DMS153 (cell line): ENCODE results near the gene ANAPC16.
"Not testable (repeated sequence)": the region's sequence is repeated elsewhere in the genome, so short reads cannot be mapped to it uniquely, and the experiment has no call there.

ENCODE experiments used
- DNase-seq: peaks from one replicate; lab custom pipeline; 2025; lab: John Stamatoyannopoulos, UW

ANAPC16 gene

DNA sequence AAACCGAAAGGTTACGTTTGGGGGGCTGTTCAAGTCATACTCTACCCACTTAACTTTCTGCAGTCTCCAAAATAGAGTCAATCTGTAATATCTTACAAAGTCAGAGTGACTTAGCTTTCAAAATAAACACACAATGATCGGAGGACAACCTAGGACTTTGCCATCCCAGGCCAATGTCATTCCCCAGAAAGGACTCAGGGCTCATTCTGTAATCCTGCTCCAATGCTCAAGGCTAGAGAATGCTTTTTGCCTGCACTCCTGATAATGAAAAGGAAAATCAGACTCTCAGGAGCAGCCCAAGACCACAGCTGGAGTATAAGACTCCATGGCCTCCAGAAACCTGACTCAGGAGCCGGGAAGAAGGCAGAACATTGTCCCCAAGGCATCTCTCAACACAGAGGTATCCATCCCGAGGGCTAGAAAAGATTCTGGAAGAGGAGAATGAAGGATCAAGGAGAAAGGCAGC, 28.8 kb downstream of the ANAPC16 start:
- DNase-seq: no peak

DNA sequence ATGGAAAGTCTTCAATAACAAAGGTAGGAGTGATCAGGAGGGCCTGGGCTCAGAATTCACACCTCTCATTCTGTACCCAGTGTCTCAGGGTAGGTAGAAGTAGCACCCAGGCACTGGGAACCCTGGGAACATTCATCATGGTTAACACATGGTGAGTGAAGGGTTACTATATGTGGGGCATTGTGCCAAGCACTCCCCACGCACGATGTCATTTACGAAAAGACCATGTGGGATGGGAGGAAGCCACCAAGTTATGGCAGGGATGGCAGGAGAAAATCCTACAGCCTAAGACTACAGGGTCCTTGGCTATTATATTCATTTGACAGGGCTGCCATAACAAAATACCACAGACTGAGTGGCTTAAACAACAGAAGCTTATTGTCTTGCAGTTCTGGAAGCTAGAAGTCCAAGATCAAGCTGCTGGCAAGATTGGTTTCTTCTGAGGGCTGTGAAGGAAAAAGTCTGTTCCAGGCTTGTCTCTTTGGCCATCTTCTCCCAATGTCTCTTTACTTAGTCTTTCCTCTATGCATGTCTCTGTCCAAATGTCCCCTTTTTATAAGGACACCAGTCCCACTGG, 30.2 kb downstream of the ANAPC16 start:
- DNase-seq: no peak

DNA sequence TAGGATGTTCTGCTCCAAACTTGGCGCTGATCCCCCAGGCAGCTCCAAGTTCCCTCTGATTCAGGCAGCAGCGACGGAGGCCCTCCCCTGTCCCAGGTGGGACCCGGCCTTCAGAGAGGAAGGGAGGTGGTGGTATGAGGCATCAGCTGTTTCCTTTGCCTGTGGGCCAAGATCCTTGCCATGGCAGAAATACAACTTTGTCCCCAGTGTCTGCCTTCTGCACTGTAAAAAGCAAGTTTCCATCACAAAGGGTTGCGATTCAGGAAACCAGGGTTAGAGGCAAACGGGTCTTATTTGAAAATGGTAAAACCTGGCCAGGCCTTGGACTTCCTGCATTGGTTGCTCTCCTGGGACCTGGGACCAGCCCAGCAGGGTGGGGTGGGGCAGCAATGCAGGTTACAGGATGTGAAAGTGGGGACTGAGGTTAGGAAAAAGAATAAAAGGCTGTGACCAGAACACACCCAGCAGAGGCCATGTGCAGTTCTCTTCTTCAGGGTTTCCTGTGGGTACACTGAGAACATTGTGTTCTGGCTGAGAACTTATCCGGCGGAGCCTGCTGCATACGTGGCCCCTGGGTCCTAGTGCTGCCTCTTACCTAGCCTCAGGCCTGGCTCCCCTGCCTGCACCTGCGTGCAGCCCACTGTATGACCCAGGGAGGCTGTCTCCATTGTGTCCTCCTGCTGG, 32.8 kb downstream of the ANAPC16 start:
- DNase-seq: peak; percentile 73

- not testable (repeated sequence) for DNase-seq
Observed at GRCh38 chr10:72249176-72249862, 33.5 kb downstream of the ANAPC16 start.

GRCh38 chr10:72250666-72251065, 34.9 kb downstream of the ANAPC16 start:
- DNase-seq: no peak

GRCh38 chr10:72251635-72252034, 35.8 kb downstream of the ANAPC16 start:
- no peak for DNase-seq

DNA sequence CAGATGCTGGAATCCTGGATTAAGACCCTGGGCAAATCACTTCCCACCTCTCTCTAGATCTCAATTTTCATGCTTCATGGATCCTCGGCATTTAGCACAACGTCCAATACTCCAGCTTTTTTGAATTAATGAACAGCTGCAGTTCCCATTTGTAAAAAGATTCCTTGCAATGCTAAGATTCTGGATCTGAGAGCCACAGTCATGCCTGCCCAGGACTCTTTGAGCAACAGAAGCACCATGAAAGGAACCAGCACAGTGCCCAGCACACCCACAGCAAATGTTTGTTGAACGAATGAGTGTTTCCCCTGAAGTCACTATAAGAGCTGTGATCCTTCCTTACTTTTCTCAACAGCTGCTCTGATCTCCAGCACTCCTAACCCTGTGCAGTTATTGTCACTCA, 37.2 kb downstream of the ANAPC16 start:
- no peak for DNase-seq

- no peak for DNase-seq
Observed at GRCh38 chr10:72253578-72253977, 37.8 kb downstream of the ANAPC16 start.

DNA sequence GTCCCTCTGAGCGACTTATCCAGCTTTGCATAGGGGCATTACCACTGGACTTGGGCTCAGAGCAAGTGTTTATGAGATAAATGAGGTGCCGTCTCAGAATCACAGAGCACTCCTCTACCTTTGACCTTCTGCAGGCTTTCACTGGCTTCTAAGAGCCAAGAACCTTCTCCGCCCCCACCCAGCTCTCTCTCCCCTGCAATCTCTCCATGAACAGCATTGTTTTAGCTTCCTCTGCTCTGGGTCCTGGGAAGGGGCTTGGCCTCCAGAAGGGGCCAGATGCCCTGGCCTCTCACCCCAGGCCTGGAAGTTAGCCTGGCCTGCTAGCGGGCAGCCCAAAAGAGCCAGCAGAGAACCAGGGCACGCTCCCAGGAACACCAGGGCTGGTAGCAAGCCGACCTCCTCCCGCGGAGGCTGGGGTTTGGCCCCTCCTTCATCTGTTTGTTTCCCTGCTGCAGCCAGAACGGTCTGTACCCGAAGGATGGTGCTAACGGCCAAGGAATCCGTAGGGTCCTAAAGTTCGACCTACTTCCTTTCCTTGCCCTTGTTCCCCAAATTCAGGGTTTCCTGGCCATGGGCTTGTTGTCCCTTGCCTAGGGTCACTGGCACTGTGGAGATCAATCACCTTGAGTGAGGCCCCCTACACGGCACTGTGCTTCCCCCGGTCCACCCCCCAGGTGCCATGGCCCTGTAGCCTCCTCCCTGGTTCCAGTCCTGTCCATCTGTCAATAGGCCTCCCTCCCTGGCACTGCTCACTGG, 39.2 kb downstream of the ANAPC16 start:
- peak; percentile 20 for DNase-seq

GRCh38 chr10:72255977-72256729, 40.3 kb downstream of the ANAPC16 start:
- no peak for DNase-seq

- no peak for DNase-seq
Observed at GRCh38 chr10:72257051-72257892, 41.5 kb downstream of the ANAPC16 start.

DNA sequence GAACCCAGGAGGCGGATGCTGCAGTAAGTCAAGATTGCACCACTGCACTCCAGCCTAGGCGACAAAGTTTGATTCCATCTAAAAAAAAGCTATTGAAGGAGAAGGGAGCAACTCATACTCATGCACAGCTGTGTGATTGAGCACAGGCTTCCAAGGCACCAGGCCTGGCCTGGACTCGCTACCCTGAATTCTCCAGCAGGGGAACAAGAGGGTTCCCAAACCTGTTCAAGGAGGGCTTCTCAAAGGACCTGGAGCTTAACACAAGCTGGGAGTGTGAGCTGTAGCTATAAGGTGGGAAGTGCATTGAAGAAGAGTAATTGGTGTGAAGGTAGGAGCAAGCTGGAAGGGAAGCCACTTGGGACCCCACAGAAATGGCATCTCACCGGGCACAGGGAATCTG, 42.8 kb downstream of the ANAPC16 start:
- DNase-seq: no peak

- no peak for DNase-seq
Observed at GRCh38 chr10:72259491-72260238, 43.9 kb downstream of the ANAPC16 start.

GRCh38 chr10:72260239-72260975, 44.6 kb downstream of the ANAPC16 start:
- peak; percentile 69 for DNase-seq

DNA sequence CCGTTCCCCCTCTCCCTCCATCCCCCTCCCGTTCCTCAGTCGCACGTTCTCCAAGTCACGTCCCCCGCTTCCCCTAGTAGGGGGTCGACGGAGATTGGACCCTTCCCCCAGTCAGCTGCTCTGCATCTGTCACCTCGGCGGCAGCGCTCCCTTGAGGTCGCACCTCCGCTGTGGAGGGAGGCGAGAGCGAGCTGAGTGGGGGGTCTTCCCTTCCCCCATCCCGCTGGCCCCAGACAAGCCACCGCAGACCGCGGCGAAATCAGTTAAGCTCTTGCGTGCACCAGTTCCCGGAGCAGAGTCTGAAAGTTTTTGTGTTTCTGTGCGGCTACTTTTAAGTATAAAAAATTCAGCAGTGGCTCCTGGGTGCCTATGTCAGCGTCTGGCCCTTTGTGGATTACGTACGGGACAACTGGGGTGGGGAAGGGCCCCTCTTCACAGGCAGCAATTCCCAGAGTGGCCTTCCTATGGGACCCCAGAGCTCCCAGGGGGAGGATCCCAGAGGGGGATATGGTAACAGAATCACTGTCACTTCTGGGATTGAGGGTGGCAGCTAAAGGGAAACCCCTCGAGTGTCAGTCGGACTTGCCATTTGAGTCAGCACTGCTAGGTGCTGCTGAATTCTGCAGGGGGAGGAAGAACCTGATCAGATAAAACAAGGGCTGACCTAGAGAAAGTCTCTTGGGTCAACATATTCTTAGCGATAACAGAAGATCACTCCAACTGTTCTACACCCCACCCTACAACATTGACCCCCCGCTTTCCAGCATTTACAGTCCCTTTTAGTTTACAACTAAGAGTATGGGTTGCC, 45.4 kb downstream of the ANAPC16 start:
- peak; percentile 18 for DNase-seq

DNA sequence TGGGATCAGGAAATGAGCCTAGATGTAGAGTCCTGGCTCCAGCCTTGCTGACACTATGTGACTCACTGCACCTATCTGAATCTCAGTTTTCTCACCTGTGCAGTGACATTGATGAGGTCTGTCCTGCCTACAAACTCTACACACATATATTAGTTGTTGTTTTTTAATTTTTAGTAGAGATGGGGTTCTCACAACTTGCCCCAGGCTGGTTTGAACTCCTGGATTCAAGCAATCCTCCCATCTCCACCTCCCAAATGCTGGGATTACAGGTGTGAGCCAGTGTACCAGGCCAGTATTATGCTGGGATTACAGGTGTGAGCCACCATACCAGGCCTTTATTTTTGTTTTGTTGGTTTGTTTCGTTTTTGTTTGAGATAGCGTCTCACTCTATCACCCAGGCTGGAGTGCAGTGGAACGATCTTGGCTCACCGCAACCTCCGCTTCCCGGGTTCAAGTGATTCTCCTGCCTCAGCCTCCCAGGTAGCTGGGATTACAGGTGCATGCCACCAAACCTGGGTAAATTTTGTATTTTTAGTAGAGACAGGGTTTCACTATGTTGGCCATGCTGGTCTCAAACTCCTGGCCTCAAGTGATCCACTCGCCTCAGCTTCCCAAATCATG, 46.1 kb downstream of the ANAPC16 start:
- DNase-seq: no peak

DNA sequence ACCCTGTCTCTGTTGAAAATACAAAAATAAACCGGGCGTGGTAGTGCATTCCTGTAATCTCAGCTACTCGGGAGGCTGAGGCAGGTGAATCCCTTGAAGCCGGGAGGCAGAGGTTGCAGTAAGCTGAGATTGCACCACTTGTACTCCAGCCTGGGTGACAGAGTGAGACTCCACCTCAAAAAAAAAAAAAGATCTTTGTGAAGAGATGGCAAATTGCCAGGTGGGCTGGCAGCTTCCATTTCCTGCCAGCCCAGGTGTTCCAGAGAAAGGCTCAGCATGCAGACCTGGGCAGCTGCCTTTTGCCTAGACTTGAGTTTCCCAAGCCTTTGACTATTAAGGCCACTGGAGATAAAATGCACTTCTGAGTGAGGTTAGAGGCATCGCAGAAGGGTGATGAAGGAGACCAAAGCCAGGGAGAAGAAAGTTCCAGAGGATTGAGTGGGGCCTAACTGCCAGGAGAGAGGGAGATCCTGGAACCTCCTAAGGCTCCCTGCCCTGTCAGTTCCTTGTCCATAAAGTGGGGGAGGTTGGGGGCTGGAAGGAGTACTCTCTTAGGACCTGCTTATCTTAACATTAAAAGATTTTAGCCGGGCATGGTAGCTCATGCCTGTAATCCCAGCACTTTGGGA, 47.9 kb downstream of the ANAPC16 start:
- peak; percentile 95 for DNase-seq

DNA sequence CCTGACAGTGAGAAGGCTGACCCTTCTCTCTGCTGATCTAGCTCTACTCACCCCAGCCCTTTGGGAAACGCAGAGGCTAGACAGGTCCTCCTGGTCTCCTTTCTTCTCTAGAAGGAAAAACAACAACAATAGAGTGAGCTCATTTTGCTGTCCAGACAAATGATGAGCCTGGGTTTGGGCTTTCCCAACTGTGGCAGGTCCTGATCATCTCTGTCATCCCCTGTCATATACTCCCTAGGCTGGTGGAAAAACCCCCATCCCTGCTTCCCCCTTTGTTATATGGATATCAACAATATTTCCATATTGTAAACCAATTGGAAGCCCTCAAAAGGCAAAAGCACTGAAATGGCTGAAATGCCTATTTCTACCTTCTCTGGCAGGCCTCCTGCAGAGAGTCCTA, 48.7 kb downstream of the ANAPC16 start:
- no peak for DNase-seq
